Chondrocyte (in vitro differentiated cells): ENCODE measurements around the gene MAML2. TPM values are rescaled to one million over a fixed set of nuclear protein-coding genes. Genes with fewer than 3 reads are reported as not detected.

Experiments used
- DNase-seq: peaks from one replicate; pipeline ENCODE4 v3.0.0; 2021; ENCODE audit warnings: mixed read lengths, low spot score
- H3K27ac Mint-ChIP-seq: one replicate; pipeline ENCODE4 v1.8.0; 2021; ENCODE audit warnings: mild to moderate bottlenecking, moderate library complexity, mixed read lengths; ENCODE audit not compliant: unreplicated experiment
- H3K27me3 Mint-ChIP-seq: 2 replicates; pipeline ENCODE4 v1.8.0; 2021; ENCODE audit warnings: low read depth, mixed read lengths
- H3K36me3 Mint-ChIP-seq: 2 replicates; pipeline ENCODE4 v1.8.0; 2021; ENCODE audit warnings: low read depth, mixed read lengths
- H3K4me1 Mint-ChIP-seq: 2 replicates; pipeline ENCODE4 v1.8.0; 2021; ENCODE audit warnings: low read depth, mild to moderate bottlenecking, mixed read lengths
- H3K4me3 Mint-ChIP-seq: one replicate; pipeline ENCODE4 v1.8.0; 2021; ENCODE audit warnings: mild to moderate bottlenecking, moderate library complexity, mixed read lengths; ENCODE audit not compliant: unreplicated experiment
- H3K9me3 Mint-ChIP-seq: 2 replicates; pipeline ENCODE4 v1.8.0; 2021; ENCODE audit warnings: low read depth, mixed read lengths
- CTCF ChIP-seq: fragments of 200-600 bp; sonication (generic); IDR thresholded peaks from 2 replicates; pipeline ENCODE4 v1.5.0; 2021; ENCODE audit warnings: antibody characterized with exemption, mild to moderate bottlenecking, moderate library complexity
- total RNA-seq: library from RNA; stranded (reverse); gene quantifications from 3 replicates; pipeline ENCODE4 v1.2.1, GENCODE V29; 2021

Gene MAML2
- total RNA-seq, 1 donor from 2014 or later = 19.0 TPM

GRCh38 chr11:96086111-96086510 is 256.9 kb downstream of the MAML2 start:
- DNase-seq = no peak
- Mint-ChIP-seq H3K27ac (no peak overlapping the region), H3K36me3 (no peaks in the 10 kb centered on the region), H3K27me3 (no peaks in the 10 kb centered on the region), H3K4me3 (no peak overlapping the region), H3K4me1 (peaks cover 32% of the 10 kb centered on the region), H3K9me3 (no peaks in the 10 kb centered on the region)
- no peak for TF ChIP-seq CTCF

- Mint-ChIP-seq H3K36me3 (no peaks in the 10 kb centered on the region), H3K9me3 (no peaks in the 10 kb centered on the region), H3K4me1 (peaks cover 25% of the 10 kb centered on the region), H3K4me3 (no peak overlapping the region), H3K27me3 (no peaks in the 10 kb centered on the region), H3K27ac (no peak overlapping the region)
- no peak for DNase-seq
- no peak for TF ChIP-seq CTCF
Measured at GRCh38 chr11:96085319-96085930, 257.6 kb downstream of the MAML2 start.

- Mint-ChIP-seq H3K4me3 (no peak overlapping the region), H3K27me3 (no peaks in the 10 kb centered on the region), H3K4me1 (peaks cover 18% of the 10 kb centered on the region), H3K9me3 (no peaks in the 10 kb centered on the region), H3K36me3 (no peaks in the 10 kb centered on the region), H3K27ac (no peak overlapping the region)
- no peak for TF ChIP-seq CTCF
- no peak for DNase-seq
Measured at GRCh38 chr11:96084610-96085318, 258.2 kb downstream of the MAML2 start.

GRCh38 chr11:96082936-96083335 is 260.1 kb downstream of the MAML2 start:
- H3K4me1 Mint-ChIP-seq = peaks cover 5% of the 10 kb centered on the region
- no peak overlapping the region for H3K4me3 Mint-ChIP-seq
- no peaks in the 10 kb centered on the region for H3K27me3 Mint-ChIP-seq
- H3K9me3 Mint-ChIP-seq = no peaks in the 10 kb centered on the region
- DNase-seq = no peak
- no peak overlapping the region for H3K27ac Mint-ChIP-seq
- TF ChIP-seq CTCF = no peak
- H3K36me3 Mint-ChIP-seq = no peaks in the 10 kb centered on the region

- TF ChIP-seq CTCF = no peak
- DNase-seq = no peak
- no peaks in the 10 kb centered on the region for H3K9me3 Mint-ChIP-seq
- no peak overlapping the region for H3K4me3 Mint-ChIP-seq
- no peaks in the 10 kb centered on the region for H3K36me3 Mint-ChIP-seq
- peaks cover 10% of the 10 kb centered on the region for H3K4me1 Mint-ChIP-seq
- H3K27me3 Mint-ChIP-seq = no peaks in the 10 kb centered on the region
- H3K27ac Mint-ChIP-seq = no peak overlapping the region
Measured at GRCh38 chr11:96082002-96082899, 260.7 kb downstream of the MAML2 start.
